Measurements from ENCODE around the gene PTPRM.

Gene PTPRM

GRCh38 chr18:8339210-8339609, 772.1 kb downstream of the PTPRM start:
- Mint-ChIP-seq H3K27ac (no peak overlapping the region), H3K4me3 (no peak overlapping the region), H3K36me3 (no peaks in the 10 kb centered on the region), H3K9me3 (no peaks in the 10 kb centered on the region), H3K4me1 (no peaks in the 10 kb centered on the region), H3K27me3 (peaks cover 10 to 15% of the 10 kb centered on the region in 2 donors)
- no peak for DNase-seq
- ATAC-seq (replicated peaks) = no peak

- DNase-seq (no peak), ATAC-seq (replicated peaks) (no peak)
- H3K36me3 Mint-ChIP-seq = no peaks in the 10 kb centered on the region
- no peaks in the 10 kb centered on the region for H3K4me1 Mint-ChIP-seq
- no peak overlapping the region for H3K4me3 Mint-ChIP-seq
- H3K27me3 Mint-ChIP-seq = peaks cover 10 to 15% of the 10 kb centered on the region in 2 donors
- H3K9me3 Mint-ChIP-seq = no peaks in the 10 kb centered on the region
- H3K27ac Mint-ChIP-seq = no peak overlapping the region
Observed at GRCh38 chr18:8339952-8340351, 772.8 kb downstream of the PTPRM start.

- ATAC-seq (replicated peaks) (no peak), DNase-seq (no peak)
- H3K27me3 Mint-ChIP-seq = peaks cover 10 to 15% of the 10 kb centered on the region in 2 donors
Observed at GRCh38 chr18:8341481-8342230, 774.5 kb downstream of the PTPRM start.

GRCh38 chr18:8348051-8348720, 781.1 kb downstream of the PTPRM start:
- DNase-seq (no peak), ATAC-seq (replicated peaks) (no peak)
- Mint-ChIP-seq H3K27ac (no peak overlapping the region), H3K9me3 (peaks cover 0 to 7% of the 10 kb centered on the region in 2 donors), H3K36me3 (no peaks in the 10 kb centered on the region), H3K4me3 (no peak overlapping the region), H3K27me3 (peaks cover 3 to 8% of the 10 kb centered on the region in 2 donors), H3K4me1 (no peaks in the 10 kb centered on the region)

More at GRCh38 chr18:8341481-8342230, 774.5 kb downstream of the PTPRM start:
- Mint-ChIP-seq H3K27ac (no peak overlapping the region), H3K4me1 (no peaks in the 10 kb centered on the region), H3K9me3 (no peaks in the 10 kb centered on the region), H3K4me3 (no peak overlapping the region), H3K36me3 (no peaks in the 10 kb centered on the region)

- Mint-ChIP-seq H3K36me3 (no peaks in the 10 kb centered on the region), H3K4me3 (no peak overlapping the region), H3K27me3 (peaks cover 8 to 13% of the 10 kb centered on the region in 2 donors), H3K9me3 (peaks cover 0 to 7% of the 10 kb centered on the region in 2 donors), H3K27ac (no peak overlapping the region), H3K4me1 (no peaks in the 10 kb centered on the region)
- DNase-seq (no peak), ATAC-seq (replicated peaks) (no peak)
Observed at GRCh38 chr18:8349608-8350323, 782.6 kb downstream of the PTPRM start.

- ATAC-seq (replicated peaks) (no peak), DNase-seq (no peak)
- H3K4me1 Mint-ChIP-seq = no peaks in the 10 kb centered on the region
- H3K27ac Mint-ChIP-seq = no peak overlapping the region
- no peaks in the 10 kb centered on the region for H3K36me3 Mint-ChIP-seq
- H3K4me3 Mint-ChIP-seq = no peak overlapping the region
- H3K27me3 Mint-ChIP-seq = peaks cover 8 to 13% of the 10 kb centered on the region in 2 donors
- peaks cover 0 to 7% of the 10 kb centered on the region in 2 donors for H3K9me3 Mint-ChIP-seq
Observed at GRCh38 chr18:8350628-8351027, 783.5 kb downstream of the PTPRM start.

GRCh38 chr18:8351161-8351560, 784.0 kb downstream of the PTPRM start:
- ATAC-seq (replicated peaks) (no peak), DNase-seq (no peak)
- peaks cover 8 to 13% of the 10 kb centered on the region in 2 donors for H3K27me3 Mint-ChIP-seq
- no peaks in the 10 kb centered on the region for H3K36me3 Mint-ChIP-seq
- H3K27ac Mint-ChIP-seq = no peak overlapping the region
- H3K9me3 Mint-ChIP-seq = peaks cover 0 to 7% of the 10 kb centered on the region in 2 donors
- H3K4me3 Mint-ChIP-seq = no peak overlapping the region
- H3K4me1 Mint-ChIP-seq = no peaks in the 10 kb centered on the region

- H3K36me3 Mint-ChIP-seq = no peaks in the 10 kb centered on the region
- peaks cover 8 to 13% of the 10 kb centered on the region in 2 donors for H3K27me3 Mint-ChIP-seq
- H3K27ac Mint-ChIP-seq = no peak overlapping the region
- H3K4me3 Mint-ChIP-seq = no peak overlapping the region
- H3K4me1 Mint-ChIP-seq = no peaks in the 10 kb centered on the region
- ATAC-seq (replicated peaks) (no peak), DNase-seq (no peak)
- H3K9me3 Mint-ChIP-seq = peaks cover 0 to 4% of the 10 kb centered on the region in 2 donors
Observed at GRCh38 chr18:8354304-8354703, 787.2 kb downstream of the PTPRM start.

GRCh38 chr18:8356001-8356400, 788.9 kb downstream of the PTPRM start:
- Mint-ChIP-seq H3K27ac (no peak overlapping the region), H3K4me3 (no peak overlapping the region), H3K27me3 (peaks cover 8 to 12% of the 10 kb centered on the region in 2 donors), H3K36me3 (no peaks in the 10 kb centered on the region), H3K4me1 (no peaks in the 10 kb centered on the region), H3K9me3 (no peaks in the 10 kb centered on the region)
- DNase-seq (no peak), ATAC-seq (replicated peaks) (no peak)

- DNase-seq (no peak), ATAC-seq (replicated peaks) (no peak)
- Mint-ChIP-seq H3K9me3 (no peaks in the 10 kb centered on the region), H3K4me3 (no peak overlapping the region), H3K27ac (no peak overlapping the region), H3K4me1 (no peaks in the 10 kb centered on the region), H3K36me3 (no peaks in the 10 kb centered on the region), H3K27me3 (peaks cover 11 to 17% of the 10 kb centered on the region in 2 donors)
Observed at GRCh38 chr18:8357320-8357719, 790.2 kb downstream of the PTPRM start.

- no peak overlapping the region for H3K4me3 Mint-ChIP-seq
- H3K4me1 Mint-ChIP-seq = no peaks in the 10 kb centered on the region
- no peaks in the 10 kb centered on the region for H3K9me3 Mint-ChIP-seq
- H3K27ac Mint-ChIP-seq = no peak overlapping the region
- ATAC-seq (replicated peaks) = no peak
- H3K36me3 Mint-ChIP-seq = no peaks in the 10 kb centered on the region
- DNase-seq = no peak
- H3K27me3 Mint-ChIP-seq = peaks cover 16% of the 10 kb centered on the region in 2 donors
Observed at GRCh38 chr18:8358033-8358765, 791.1 kb downstream of the PTPRM start.

GRCh38 chr18:8359076-8359475, 792.0 kb downstream of the PTPRM start:
- H3K4me3 Mint-ChIP-seq = no peak overlapping the region
- DNase-seq = no peak
- no peak overlapping the region for H3K27ac Mint-ChIP-seq
- no peaks in the 10 kb centered on the region for H3K4me1 Mint-ChIP-seq
- no peaks in the 10 kb centered on the region for H3K36me3 Mint-ChIP-seq
- peaks cover 11 to 18% of the 10 kb centered on the region in 2 donors for H3K27me3 Mint-ChIP-seq
- no peaks in the 10 kb centered on the region for H3K9me3 Mint-ChIP-seq
- ATAC-seq (replicated peaks) = no peak

- ATAC-seq (replicated peaks) = no peak
- Mint-ChIP-seq H3K36me3 (no peaks in the 10 kb centered on the region), H3K27ac (no peak overlapping the region), H3K4me3 (no peak overlapping the region), H3K27me3 (peaks cover 12 to 19% of the 10 kb centered on the region in 2 donors), H3K9me3 (no peaks in the 10 kb centered on the region), H3K4me1 (no peaks in the 10 kb centered on the region)
- DNase-seq = no peak
Observed at GRCh38 chr18:8359481-8359880, 792.4 kb downstream of the PTPRM start.

GRCh38 chr18:8361941-8362471, 794.9 kb downstream of the PTPRM start:
- ATAC-seq (replicated peaks) (no peak), DNase-seq (no peak)
- Mint-ChIP-seq H3K9me3 (no peaks in the 10 kb centered on the region), H3K4me1 (peaks cover 0 to 2% of the 10 kb centered on the region in 2 donors), H3K27me3 (peaks cover 28 to 40% of the 10 kb centered on the region in 2 donors), H3K36me3 (no peaks in the 10 kb centered on the region), H3K4me3 (no peak overlapping the region), H3K27ac (no peak overlapping the region)
